CD4-positive, alpha-beta T cell treated with Interleukin-12 subunit alpha and Interleukin-12 subunit beta, for 1 hour (primary cell): ENCODE data around the gene RAD51AP1.
"Not testable (repeated sequence)": the region's sequence is repeated elsewhere in the genome, so short reads cannot be mapped to it uniquely, and the experiment has no call there.

ENCODE experiments used
- DNase-seq: peaks from one replicate; pipeline ENCODE4 v3.0.0-alpha.2; 2020

The RAD51AP1 gene, protein sequence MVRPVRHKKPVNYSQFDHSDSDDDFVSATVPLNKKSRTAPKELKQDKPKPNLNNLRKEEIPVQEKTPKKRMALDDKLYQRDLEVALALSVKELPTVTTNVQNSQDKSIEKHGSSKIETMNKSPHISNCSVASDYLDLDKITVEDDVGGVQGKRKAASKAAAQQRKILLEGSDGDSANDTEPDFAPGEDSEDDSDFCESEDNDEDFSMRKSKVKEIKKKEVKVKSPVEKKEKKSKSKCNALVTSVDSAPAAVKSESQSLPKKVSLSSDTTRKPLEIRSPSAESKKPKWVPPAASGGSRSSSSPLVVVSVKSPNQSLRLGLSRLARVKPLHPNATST

DNA sequence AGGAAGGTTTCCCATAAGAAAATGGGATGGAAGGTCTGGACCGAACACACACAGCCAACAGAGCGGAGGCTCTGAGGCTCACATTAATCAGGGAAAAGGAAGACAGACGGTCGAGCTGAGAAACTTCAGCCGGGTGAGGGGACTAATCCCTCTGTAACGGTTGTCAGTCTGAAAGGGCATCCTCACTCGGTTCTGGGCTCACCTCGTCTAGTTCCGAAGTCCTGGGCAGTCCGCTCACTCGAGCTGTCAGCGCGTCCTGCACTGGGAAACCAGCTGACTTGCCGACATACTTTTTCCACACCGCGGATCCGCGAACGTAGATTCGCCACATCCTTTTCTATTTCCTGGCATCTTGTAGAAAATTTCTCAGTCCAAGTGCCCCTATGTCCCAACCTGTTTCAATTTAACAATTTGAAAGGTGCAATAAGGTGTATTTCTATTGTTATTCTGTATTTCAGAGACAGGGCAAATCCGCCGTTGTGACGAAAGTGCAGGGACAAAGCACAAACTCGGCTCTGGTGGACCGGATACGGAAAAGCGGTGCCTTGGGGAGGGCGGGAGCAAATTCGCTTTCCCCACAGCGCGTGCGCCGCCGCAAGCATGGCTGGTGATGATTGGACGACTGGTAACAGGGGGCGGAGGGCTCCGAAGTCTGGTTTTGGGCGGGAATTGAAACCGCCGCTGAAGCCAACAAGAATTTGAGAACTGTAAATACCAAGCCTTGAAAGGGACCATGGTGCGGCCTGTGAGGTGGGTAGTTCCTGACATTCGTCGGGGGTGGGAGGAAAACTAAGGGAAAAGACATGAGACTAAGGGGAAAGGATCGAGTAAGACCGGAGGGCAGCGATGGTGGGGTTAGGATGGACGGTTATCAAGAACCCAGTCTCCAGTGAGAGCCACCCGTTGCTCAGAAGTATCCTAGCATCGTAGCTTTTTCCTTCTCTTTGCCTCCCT lies at the start of gene RAD51AP1:
Gene RAD51AP1, plus strand, starts transcription at position 684 of the 954 bp plus-strand sequence. Its CDS starts 50 bp downstream, at position 734.
- peak; percentile 97 for DNase-seq

DNA sequence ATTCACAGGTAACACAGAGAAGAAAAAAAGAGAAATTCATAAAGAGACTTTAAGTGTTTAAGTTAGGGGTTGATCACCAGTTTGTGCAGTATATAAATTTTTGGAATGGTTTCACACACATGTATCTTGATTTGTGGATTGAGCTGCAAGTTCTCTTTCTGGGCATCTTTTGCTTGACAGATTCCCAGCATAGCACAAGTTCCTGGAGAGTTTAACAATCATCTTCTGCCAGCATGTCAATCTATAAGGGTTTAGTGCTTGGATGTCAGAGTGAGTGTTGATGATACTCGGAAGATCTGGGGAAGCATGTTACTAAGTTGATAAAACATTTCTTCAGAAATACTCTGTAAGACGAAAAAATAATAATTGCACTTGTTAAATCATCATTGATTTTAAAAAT lies 49.1 kb upstream of the RAD51AP1 start:
- DNase-seq = no peak

DNA sequence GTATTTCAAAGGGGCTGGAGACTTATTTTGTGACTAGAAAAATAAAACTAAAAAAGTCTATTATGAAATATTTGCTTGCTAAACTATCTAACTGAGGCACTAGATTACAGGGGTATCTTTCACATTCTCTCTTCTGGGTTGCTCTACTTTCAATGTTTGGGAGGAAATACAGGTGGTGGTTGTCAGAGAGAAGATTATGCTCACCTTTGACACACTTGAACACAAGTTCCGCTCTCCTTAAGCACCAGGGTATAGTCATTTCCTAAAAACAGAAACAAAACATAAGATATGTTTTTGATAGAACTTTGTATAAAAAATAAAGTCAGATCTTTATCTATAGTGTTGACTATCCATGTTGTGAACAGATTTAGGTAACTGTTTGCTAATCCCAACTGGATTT lies 47.7 kb upstream of the RAD51AP1 start:
- DNase-seq = no peak

DNA sequence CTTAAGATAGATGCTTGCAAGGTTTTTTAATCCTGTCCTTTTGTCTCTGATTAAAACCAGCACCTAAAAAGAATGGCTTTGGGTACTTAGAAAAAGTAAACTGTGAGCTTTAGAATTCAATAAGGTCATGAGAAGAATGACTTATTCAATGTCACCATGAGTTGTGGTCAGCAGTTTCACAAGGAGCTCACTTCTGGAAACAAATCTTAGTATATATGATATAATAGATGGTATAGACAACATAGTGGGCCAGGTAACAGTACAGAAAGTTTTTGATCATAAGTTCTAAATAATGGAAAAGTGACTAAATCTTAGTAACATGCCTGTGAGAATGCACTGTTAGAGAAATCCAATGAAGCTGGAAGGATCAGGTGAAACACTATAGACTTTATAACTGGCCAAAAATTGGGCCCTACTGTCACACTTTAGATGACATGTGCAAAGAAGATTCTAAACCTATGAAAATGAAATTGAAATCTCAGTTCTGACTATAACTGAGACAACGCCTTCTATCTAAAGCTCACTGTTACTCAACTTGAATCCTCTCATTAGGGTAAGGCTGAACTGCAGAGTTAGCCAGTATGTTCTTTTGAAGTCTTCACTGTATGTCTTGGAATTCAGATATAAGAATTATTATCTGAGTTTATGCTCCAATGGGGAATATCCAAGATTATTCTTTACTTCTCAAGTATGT lies 42.4 kb upstream of the RAD51AP1 start:
- no peak for DNase-seq

DNA sequence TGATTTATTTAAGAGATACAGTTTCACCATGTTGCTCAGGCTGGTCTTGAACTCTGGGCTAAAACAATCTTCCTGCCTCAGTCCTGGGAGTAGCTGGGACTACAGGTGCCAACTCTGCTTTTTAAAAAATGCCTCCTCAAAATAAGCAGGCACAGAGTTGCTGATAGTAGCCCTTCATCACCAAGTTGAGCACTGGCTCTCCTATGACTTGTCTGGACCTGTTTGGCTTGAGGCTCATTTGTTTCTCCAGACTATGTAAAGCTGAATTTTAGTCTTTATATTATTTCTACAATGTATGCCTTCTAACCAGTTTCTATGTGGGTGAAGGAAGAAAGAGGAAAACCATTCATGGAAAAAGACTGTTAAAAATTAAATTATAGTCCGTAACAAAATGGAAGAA lies 39.5 kb upstream of the RAD51AP1 start:
- no peak for DNase-seq

DNA sequence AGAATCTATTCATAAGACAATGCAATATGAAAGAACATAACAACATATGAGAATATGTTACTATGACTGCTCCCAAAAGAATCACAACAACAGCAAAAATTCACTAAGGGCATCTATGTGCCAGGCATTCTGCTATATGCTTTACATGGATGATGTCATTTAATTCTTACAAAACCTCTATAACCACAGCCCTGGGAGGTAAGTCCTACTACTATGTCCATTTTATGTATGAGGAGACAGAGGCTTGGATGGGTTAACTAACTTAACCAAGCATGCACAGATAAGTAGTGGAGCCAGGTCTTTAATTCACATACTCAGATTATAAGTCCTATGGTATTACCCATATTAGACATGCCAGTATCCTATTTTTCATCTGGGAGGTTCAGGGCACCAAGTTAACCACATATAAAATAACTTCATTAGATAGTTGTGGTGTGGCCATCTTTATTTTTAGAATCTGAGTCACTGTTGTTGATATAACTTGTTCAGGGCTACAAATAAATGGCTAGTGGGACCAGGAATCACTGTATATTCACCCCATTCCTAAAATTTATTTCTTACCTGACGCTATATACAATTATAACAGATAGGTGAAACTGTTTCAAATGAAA lies 33.2 kb upstream of the RAD51AP1 start:
- DNase-seq = no peak

DNA sequence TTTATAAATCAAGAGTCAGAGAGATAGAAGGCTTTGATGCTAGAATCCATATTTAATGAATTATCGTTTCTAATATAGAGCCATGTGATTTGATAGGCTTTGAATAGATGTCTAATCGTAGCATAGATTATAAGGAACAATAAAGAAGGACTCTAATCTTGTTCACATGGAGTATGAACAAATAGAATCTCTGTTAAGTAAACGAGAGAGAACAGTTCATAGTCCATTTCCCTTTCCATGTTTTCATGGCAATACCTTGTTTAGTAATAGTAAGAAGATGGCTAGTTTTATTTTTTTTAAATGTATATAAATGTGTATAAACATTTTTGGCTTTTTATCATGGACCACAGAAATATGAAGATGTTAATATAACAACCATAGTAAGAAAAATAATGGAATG lies 32.3 kb upstream of the RAD51AP1 start:
- no peak for DNase-seq

DNA sequence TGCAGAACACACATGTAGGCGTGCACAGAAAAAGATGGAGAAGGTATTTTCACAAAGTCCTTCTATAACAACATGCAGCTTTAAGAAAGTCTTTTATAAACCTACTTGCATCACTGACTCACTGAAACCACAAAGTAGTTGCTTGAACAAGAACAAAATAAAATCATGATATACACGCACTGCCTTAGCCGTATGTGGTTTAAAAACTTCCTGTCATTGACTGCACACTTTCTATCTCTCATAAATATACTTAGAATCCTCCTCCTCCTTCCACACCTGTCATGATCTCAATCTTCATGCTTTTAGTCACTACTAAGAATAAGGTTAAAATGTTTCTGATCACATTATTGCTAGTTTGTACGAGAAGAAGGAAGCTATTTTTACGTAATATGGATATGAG lies 31.8 kb upstream of the RAD51AP1 start:
- peak; percentile 43 for DNase-seq

DNA sequence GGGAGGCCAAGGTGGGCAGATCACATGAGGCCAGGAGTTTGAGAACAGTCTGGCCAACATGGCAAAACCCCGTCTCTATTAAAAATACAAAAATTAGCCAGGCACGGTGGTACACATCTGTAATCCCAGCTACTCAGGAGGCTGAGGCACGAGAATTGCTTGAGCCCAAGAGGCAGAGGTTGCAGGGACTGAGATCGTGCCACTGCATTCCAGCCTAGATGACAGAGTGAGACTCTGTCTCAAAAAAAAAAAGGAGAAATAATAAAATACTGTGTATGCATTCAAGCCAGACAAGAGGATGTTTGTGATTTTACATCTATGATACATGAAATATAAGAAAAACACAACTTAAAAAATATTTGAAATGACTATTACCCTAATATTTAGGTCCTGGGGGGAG lies 30.2 kb upstream of the RAD51AP1 start:
- not testable (repeated sequence) for DNase-seq

DNA sequence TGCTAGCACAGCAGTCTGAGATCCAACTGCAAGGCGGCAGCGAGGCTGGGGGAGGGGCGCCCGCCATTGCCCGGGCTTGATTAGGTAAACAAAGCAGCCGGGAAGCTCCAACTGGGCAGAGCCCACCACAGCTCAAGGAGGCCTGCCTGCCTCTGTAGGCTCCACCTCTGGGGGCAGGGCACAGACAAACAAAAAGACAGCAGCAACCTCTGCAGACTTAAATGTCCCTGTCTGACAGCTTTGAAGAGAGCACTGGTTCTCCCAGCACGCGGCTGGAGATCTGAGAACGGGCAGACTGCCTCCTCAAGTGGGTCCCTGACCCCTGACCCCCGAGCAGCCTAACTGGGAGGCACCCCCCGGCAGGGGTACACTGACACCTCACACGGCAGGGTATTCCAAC lies 29.4 kb upstream of the RAD51AP1 start:
- DNase-seq = not testable (repeated sequence)

DNA sequence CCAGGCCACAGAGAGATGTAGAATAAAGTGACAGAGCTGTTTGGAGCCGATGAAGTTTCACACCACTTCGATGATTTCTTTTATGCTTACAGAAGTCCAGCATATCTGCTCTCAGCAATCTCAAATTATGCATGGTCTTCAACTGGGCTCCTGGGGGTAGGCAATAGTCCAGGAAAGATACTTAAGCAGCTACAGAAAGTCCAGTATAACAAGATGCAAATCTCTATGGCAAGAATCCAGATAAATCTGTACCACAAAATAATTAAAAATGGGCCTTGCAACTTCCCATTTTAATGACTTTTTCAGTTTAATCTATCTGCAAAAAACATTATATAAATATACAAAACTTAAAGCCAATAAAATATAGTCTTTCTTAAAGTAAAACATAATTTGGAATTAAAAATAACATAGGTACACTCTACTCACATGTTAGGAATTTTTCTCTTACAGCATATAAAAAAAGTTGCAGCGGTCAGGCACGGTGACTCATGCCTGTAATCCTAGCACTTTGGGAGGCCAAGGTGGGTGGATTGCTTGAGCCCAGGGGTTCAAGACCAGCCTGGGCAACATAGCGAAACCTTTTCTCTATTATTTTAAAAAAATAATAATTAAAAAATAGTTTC lies 20.5 kb upstream of the RAD51AP1 start:
- DNase-seq = no peak

DNA sequence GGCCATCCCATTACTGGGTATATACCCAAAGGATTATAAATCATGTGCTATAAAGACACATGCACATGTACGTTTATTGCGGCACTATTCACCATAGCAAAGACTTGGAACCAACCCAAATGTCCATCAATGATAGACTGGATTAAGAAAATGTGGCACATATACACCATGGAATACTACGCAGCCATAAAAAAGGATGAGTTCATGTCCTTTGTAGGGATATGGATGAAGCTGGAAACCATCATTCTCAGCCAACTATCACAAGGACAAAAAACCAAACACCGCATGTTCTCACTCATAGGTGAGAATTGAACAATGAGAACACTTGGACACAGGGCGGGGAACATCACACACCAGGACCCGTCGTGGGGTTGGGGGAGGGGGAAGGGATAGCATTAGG lies 15.2 kb upstream of the RAD51AP1 start:
- not testable (repeated sequence) for DNase-seq

DNA sequence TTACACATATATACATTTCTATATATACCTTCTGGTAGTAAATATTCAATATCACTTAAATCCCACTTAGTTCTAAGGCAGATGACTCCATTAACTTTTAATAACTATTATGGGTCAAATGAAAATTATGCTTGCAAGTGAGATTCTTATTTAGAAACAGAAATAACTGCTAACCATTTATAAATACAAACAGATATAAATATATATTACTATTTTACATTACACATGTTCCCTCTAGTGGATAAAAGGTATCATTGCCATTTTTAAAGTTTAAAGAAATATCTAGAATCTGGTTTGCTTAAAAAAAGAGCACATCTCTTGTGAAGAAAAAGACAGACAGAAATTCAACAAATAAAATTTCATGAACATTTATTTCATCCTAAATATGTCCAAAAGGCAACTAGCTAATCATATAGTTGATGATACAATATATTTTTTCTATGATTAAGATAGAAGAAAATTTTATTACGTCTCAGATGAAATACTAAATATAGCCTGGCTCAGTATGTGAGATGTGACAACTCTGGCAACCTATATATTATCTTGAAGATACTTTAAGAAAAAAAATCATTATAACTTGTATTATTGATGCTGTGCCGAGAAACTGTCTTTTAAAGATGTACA lies 11.7 kb upstream of the RAD51AP1 start:
- DNase-seq = peak; percentile 11

DNA sequence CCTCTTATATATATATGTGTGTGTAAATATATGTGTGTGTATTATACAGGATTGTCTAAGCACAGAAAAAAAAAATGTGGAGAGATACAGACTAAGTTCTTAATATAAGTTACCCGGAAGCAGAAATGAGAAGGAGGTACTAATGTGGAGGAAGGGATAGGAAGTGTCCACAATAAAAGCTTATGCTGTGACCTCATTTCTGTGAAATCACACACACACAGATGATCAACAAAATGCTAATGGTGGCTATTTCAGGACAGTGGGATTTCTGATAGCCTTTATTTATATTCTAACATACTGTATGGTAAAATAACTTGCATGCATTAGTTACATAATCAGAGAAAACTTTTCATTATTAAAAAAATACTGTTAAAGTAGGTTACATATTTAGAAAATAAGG lies 8.5 kb upstream of the RAD51AP1 start:
- DNase-seq = no peak

DNA sequence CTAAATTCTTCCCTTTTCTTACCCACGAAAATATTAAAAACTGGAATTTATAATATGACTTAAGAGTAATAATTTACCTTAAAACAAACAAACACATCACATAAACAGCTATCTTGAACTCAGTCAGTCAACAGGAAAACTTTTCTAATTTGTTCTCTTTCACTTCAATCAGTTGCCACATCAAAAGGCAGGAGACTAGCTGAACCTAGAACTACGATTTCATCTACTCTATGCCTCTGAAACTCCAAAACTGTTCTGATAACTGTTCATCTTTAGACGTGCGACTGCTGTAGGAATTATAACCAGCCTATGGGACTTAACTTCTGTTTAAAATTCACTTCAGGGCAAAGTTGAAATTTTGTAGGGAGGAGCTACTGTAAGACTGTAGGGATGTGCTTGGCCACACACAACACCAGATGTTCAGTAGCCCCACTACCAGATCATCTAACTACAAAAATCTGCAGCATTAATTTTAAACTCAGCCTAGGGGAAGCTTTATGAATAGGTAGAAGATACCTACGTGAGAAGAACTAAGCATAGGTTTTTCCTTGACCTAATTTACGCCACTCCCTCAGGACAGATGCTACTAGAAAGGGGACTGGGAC lies 7.6 kb upstream of the RAD51AP1 start:
- peak; percentile 13 for DNase-seq

DNA sequence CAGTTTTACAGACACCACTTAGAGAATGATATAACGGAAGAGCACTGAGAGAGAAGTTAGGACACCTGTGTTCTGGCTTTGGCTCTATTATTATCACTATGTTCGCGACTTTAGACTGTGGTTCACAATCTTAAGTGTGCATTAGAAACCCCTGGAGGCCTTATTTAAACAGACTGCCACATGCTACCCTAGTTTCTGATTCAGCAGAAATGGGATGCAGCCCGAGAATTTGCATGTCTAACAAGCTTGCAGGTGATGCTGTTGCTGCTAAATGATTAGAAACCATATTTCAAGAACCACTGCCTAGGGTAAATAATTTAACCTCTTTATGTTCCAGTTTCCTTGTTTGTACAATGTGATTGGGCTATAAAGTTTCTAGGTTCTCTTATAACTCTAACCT lies 3.6 kb upstream of the RAD51AP1 start:
- no peak for DNase-seq

DNA sequence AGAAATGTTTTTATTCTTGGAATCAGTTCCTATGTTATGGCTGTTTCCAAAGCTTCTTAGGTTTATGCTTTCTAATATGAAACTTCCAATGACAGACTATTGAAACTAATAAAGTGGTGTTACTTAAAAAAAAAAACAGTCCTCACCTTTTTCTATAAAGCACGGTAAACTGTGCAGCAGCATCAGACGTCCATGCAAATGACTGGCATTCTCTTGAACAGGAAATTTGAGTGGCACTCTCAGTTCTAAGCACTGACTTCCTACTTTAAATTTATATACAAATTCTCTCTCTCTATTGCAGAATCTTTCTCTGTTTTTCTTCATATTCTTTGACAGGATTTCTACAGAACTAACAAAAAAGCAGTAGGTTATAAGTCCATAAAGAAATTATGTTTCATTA lies 2.8 kb upstream of the RAD51AP1 start:
- DNase-seq = no peak

DNA sequence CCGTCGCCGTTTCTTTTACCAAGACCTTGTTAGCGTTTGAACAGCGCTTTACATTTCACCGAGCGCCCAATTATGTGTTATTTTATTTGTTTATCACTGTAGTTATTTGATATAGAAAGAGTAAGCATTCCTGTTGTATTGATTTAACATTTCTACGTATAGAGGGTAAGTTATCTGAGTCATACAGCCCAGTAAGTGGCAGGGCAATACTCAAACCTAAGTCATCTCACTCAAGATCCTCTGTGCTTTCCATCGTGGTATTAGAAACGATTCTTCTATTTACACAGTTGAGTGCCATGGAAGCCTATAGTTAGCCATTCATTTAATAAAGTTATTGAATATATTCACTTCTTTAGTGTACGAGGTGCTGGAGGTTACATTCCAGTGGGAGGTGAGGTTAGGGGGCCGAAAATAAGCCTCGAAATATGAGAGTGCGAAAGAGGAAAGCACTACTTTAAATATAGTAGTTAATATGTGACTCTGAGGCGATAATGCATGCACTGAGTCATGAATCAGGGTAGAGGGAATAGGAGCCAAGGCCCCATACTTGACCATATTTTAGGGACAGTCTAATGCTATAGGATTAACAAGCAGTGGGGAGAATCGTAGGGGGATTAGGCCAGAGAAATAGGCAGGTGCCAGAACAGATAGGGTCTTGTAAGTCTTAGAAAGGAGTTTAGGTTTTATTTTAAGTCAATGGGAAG lies 629 bp downstream of the RAD51AP1 start:
- no peak for DNase-seq

DNA sequence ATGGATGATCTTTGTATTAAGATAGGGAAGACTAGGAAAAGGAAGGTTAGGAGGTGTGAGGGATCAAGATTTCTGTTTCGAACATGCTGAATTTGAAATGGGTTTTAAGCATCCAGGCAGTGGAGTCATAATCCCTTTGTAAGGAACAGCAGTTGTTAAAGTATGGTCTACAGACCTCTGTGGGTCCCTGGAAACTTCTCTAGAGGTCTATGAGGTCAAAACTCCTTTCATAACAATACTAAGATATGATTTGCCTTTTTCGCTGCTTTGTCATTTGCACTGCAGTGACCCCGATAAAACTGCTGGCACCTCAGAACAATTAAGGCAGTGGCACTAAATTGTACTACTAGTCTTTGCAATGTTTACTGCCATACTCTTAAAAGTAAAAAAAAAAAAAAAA lies 1.5 kb downstream of the RAD51AP1 start:
- DNase-seq = no peak

DNA sequence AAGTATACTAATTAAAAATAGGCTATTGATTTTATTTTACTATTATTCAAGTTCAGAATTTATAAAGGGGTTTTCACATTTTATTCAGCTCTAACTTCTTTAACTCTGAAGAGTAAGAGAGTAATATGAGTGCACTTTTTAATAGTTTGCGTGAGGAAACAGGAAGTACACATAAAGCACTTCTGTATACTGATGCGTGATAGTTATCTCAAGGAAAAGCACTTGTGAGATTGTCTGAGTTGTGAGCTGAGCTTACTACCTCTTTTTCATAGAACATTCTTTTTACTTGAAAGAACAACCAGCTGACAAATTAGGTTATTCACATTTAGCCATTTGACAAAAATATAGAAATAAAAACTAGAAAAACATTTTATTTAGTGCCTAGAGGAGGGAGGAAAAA lies 1.9 kb downstream of the RAD51AP1 start:
- no peak for DNase-seq

DNA sequence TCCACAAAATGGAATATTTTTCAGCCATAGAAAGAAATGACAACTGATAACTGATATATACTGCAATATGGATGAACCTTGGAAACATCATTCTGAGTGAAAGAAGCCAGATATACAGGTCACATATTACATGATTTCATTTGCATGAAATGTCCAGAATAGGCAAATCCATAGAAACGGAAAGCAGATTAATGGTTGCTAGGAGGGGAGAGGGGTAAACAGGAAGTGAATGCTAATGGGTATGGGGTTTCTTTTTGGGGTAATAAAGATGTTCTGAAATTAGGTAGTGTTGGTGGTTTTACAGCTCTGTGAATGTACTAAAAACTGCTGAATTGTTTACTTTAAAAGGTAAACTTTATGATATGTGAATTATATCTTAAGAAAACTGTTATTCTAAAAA lies 6.5 kb downstream of the RAD51AP1 start:
- no peak for DNase-seq
